H1 (cell line): ENCODE results near the gene NPL. TPM values are rescaled to one million over a fixed set of nuclear protein-coding genes. Genes with fewer than 3 reads are reported as not detected.

Experiments
- CTCF ChIA-PET: fragments of 300-600 bp; sonication (Branson Sonifier 250); formaldehyde crosslinking; loops from one replicate; lab custom pipeline; 2021; ENCODE audit not compliant: partially characterized antibody; lab: Charles Lee
- POLR2A ChIA-PET: fragments of 300-600 bp; sonication (Branson Sonifier 250); formaldehyde crosslinking; loops from one replicate; lab custom pipeline; 2021; ENCODE audit warnings: inconsistent platforms; ENCODE audit not compliant: partially characterized antibody; lab: Charles Lee
- DNase-seq, 2 experiments: peaks; one replicate each; pipeline versions ENCODE4 v3.0.0 to v3.0.0-alpha.2; 2010 to 2022; ENCODE audit warnings: low spot score in 2 of 2, low read depth in 1 of 2, mixed read lengths in 1 of 2
- FAIRE-seq: peaks from 2 replicates; lab custom pipeline; 2011; peaks lifted over from hg19 to GRCh38; lab: Jason Lieb, UNC
- H2AFZ ChIP-seq: 2 replicates; pipeline ENCODE4 v1.8.1; 2012; ENCODE audit warnings: low read length, inconsistent platforms
- H2AK5ac ChIP-seq: 2 replicates; pipeline ENCODE4 v1.6.1; 2013; ENCODE audit warnings: low read depth, low read length
- H2BK120ac ChIP-seq: replicated peaks from 2 replicates; pipeline ENCODE3; 2013; ENCODE audit warnings: low read depth, low read length, inconsistent platforms
- H2BK12ac ChIP-seq: 2 replicates; pipeline ENCODE4 v1.6.1; 2013; ENCODE audit warnings: low read depth, low read length
- H2BK15ac ChIP-seq: 2 replicates; pipeline ENCODE4 v1.6.1; 2013; ENCODE audit warnings: low read length
- H2BK20ac ChIP-seq: 2 replicates; pipeline ENCODE4 v1.6.1; 2013; ENCODE audit warnings: low read length
- H2BK5ac ChIP-seq: 2 replicates; pipeline ENCODE4 v1.6.1; 2013; ENCODE audit warnings: low read depth, low read length
- H3K14ac ChIP-seq: 2 replicates; pipeline ENCODE4 v1.6.1; 2013; ENCODE audit warnings: inconsistent platforms; ENCODE audit not compliant: insufficient read length
- H3K18ac ChIP-seq: 2 replicates; pipeline ENCODE4 v1.6.1; 2013; ENCODE audit warnings: low read length; ENCODE audit errors: extremely low read depth
- H3K23ac ChIP-seq: 2 replicates; pipeline ENCODE4 v1.6.1; 2013; ENCODE audit warnings: inconsistent platforms; ENCODE audit not compliant: insufficient read length
- H3K23me2 ChIP-seq: 2 replicates; pipeline ENCODE4 v1.6.1; 2013; ENCODE audit warnings: low read depth, low read length
- H3K27ac ChIP-seq: 2 replicates; pipeline ENCODE4 v1.6.1; 2011; ENCODE audit warnings: low read depth, low read length, inconsistent platforms
- H3K27me3 ChIP-seq, 4 experiments: replicated peaks in 1 of 4; 1 replicate in 1 of 4; 2 replicates in 3 of 4; pipeline versions ENCODE4 v1.6.1 to v1.8.1; 2011 to 2013; ENCODE audit warnings: low read length in 3 of 4, mild to moderate bottlenecking in 3 of 4, inconsistent platforms in 2 of 4, mixed read lengths in 2 of 4, moderate library complexity in 1 of 4; ENCODE audit not compliant: control insufficient read depth in 3 of 4, insufficient read depth in 3 of 4; ENCODE audit errors: extremely low read depth in 1 of 4
- H3K36me3 ChIP-seq, 4 experiments: 2 replicates each; pipeline versions ENCODE4 v1.6.1 to v1.8.1; 2011 to 2013; ENCODE audit warnings: mild to moderate bottlenecking in 4 of 4, low read length in 3 of 4, moderate library complexity in 2 of 4, control low read depth in 1 of 4, inconsistent platforms in 1 of 4; ENCODE audit not compliant: insufficient read depth in 4 of 4, control insufficient read depth in 2 of 4
- H3K4ac ChIP-seq: replicated peaks from 2 replicates; pipeline ENCODE3; 2013; ENCODE audit warnings: low read length, low read depth, mixed read lengths, inconsistent platforms; ENCODE audit not compliant: insufficient read length
- H3K4me1 ChIP-seq, 4 experiments: replicated peaks in 1 of 4; 1 replicate in 1 of 4; 2 replicates in 3 of 4; pipeline versions ENCODE4 v1.6.1 to v1.8.1; 2011 to 2013; ENCODE audit warnings: low read length in 3 of 4, inconsistent platforms in 2 of 4, mixed read lengths in 1 of 4; ENCODE audit not compliant: insufficient read depth in 4 of 4, control insufficient read depth in 3 of 4
- H3K4me2 ChIP-seq, 2 experiments: 2 replicates each; pipeline versions ENCODE4 v1.6.1 to v1.8.1; 2011 to 2013; ENCODE audit warnings: low read depth in 2 of 2, low read length in 2 of 2, control low read depth in 1 of 2, inconsistent platforms in 1 of 2, mild to moderate bottlenecking in 1 of 2; ENCODE audit not compliant: insufficient read depth in 1 of 2
- H3K4me3 ChIP-seq, 4 experiments: fragments of 200-600, 300-600 bp in 1 of 4; sonication (generic), shearing (Covaris generic), sonication (Bioruptor Twin) in 1 of 4; 2 replicates each; pipeline versions ENCODE4 v1.5.1 to v1.8.1; 2011 to 2016; ENCODE audit warnings: low read length in 4 of 4, low read depth in 3 of 4, control low read depth in 2 of 4, inconsistent platforms in 2 of 4, mild to moderate bottlenecking in 2 of 4, mixed read lengths in 1 of 4, moderate library complexity in 1 of 4; ENCODE audit not compliant: insufficient read depth in 2 of 4; ENCODE audit errors: extremely low read depth in 1 of 4
- H3K56ac ChIP-seq: replicated peaks from 2 replicates; pipeline ENCODE3; 2013; ENCODE audit warnings: low read depth, mild to moderate bottlenecking, mixed read lengths, low read length, inconsistent platforms; ENCODE audit not compliant: insufficient read length
- H3K79me1 ChIP-seq: 2 replicates; pipeline ENCODE4 v1.6.1; 2013; ENCODE audit warnings: low read depth, low read length, control low read depth
- H3K79me2 ChIP-seq, 2 experiments: 2 replicates each; pipeline versions ENCODE4 v1.6.1 to v1.8.1; 2012 to 2013; ENCODE audit warnings: low read length in 2 of 2, mild to moderate bottlenecking in 2 of 2, inconsistent platforms in 1 of 2; ENCODE audit not compliant: insufficient read depth in 2 of 2, control insufficient read depth in 1 of 2
- H3K9ac ChIP-seq, 4 experiments: replicated peaks in 1 of 4; 1 replicate in 1 of 4; 2 replicates in 3 of 4; pipeline versions ENCODE4 v1.6.1 to v1.8.1; 2011 to 2013; ENCODE audit warnings: low read depth in 3 of 4, low read length in 3 of 4, control low read depth in 2 of 4, mild to moderate bottlenecking in 2 of 4, moderate library complexity in 2 of 4, inconsistent platforms in 1 of 4; ENCODE audit errors: extremely low read depth in 1 of 4
- H3K9me3 ChIP-seq, 2 experiments: 2 replicates each; pipeline versions ENCODE4 v1.6.1 to v1.8.1; 2012 to 2013; ENCODE audit warnings: mild to moderate bottlenecking in 2 of 2, moderate library complexity in 2 of 2, control low read depth in 1 of 2, inconsistent platforms in 1 of 2, low read depth in 1 of 2, low read length in 1 of 2, mixed read lengths in 1 of 2; ENCODE audit not compliant: insufficient read depth in 2 of 2
- H4K20me1 ChIP-seq, 2 experiments: replicated peaks in 1 of 2; 2 replicates each; pipeline versions ENCODE3 to v1.8.1; 2011 to 2013; ENCODE audit warnings: inconsistent platforms in 2 of 2, low read length in 2 of 2, mild to moderate bottlenecking in 1 of 2; ENCODE audit not compliant: insufficient read depth in 2 of 2, control insufficient read depth in 1 of 2
- H4K5ac ChIP-seq: 2 replicates; pipeline ENCODE4 v1.6.1; 2013; ENCODE audit warnings: low read length, low read depth, mixed read lengths, inconsistent platforms; ENCODE audit not compliant: insufficient read length
- H4K8ac ChIP-seq: 2 replicates; pipeline ENCODE4 v1.8.0; 2013; ENCODE audit warnings: mild to moderate bottlenecking, moderate library complexity, low read length, inconsistent platforms; ENCODE audit not compliant: insufficient read depth; ENCODE audit errors: extremely low read depth
- H4K91ac ChIP-seq: replicated peaks from 2 replicates; pipeline ENCODE3; 2013; ENCODE audit warnings: low read length, mixed read lengths, inconsistent platforms; ENCODE audit not compliant: insufficient read length
- ATF3 ChIP-seq: IDR thresholded peaks from 2 replicates; pipeline ENCODE4 v1.6.1; 2011; ENCODE audit warnings: low read depth, mild to moderate bottlenecking, low read length; ENCODE audit not compliant: insufficient read depth
- CBX8 ChIP-seq: fragments of 300-800, 300-1000 bp; sonication (generic); IDR thresholded peaks from 2 replicates; pipeline ENCODE4 v1.7.1; 2016; ENCODE audit warnings: low read depth, low read length, borderline replicate concordance
- WGBS, 2 experiments: shearing (Covaris generic) in 1 of 2; methylation state at CpG; one replicate each; pipeline versions ENCODE4 v1.1.6 to v1.1.7; 2013 to 2015; ENCODE audit warnings: low lambda C conversion rate in 2 of 2, mixed read lengths in 2 of 2, inconsistent platforms in 1 of 2, low coverage in 1 of 2, missing lambda C conversion rate in 1 of 2; ENCODE audit not compliant: insufficient replicate concordance in 2 of 2, insufficient coverage in 1 of 2, insufficient read length in 1 of 2; ENCODE audit errors: extremely low coverage in 1 of 2, missing lambda C conversion rate in 1 of 2; 5-methylcytosine and 5-hydroxymethylcytosine counted together
- polyA plus RNA-seq, 7 experiments: library from polyadenylated mRNA; depleted of rRNA in 3 of 7; stranded (reverse) in 5 of 7; unstranded in 2 of 7; fragments of >200 nt in 5 of 7; fragments of 200-250 nt in 2 of 7; gene quantifications; 1 replicate in 5 of 7; 2 replicates in 1 of 7; 4 replicates in 1 of 7; pipeline versions ENCODE4 v1.2.1 to v1.2.3, GENCODE V29; 2011 to 2013; ENCODE audit warnings: missing spikeins in 2 of 7, mixed read lengths in 2 of 7
- total RNA-seq: library from RNA; stranded (reverse); fragmentation: NEBNext Ultra II Directional; extraction: Animal tissue kit (Norgen Biotek cat#: 25700); gene quantifications from 2 replicates; pipeline ENCODE4 v1.2.1, GENCODE V29; 2021

Gene NPL
- total and polyA plus RNA-seq, 2 of the 8 experiments (the other 6 are each of a cell fraction or from before 2014, with no cell fraction given) = 2.2 to 4.4 TPM

- H3K4me1 ChIP-seq = 0 out of 7 replicates have a peak, but pooled peaks cover 0 to 4% (median 0%) of the 10 kb centered on the region in 4 experiments
- H3K14ac ChIP-seq = no peak overlapping the region
- 82% methylated on average over 2 of the region's 2 CpGs; no CpG with 5 or more reads in 1 of the 2 experiments for WGBS, 2 experiments
- no peak overlapping the region for H3K9ac ChIP-seq
- H4K5ac ChIP-seq = no peak overlapping the region
- H4K20me1 ChIP-seq = no peaks in the 10 kb centered on the region
- H3K56ac ChIP-seq = no peak overlapping the region
- no peak overlapping the region for H3K27ac ChIP-seq
- H2BK5ac ChIP-seq = no peak overlapping the region
- DNase-seq = no peak
- H2BK15ac ChIP-seq = no peak overlapping the region
- H3K9me3 ChIP-seq = no peaks in the 10 kb centered on the region
- no peak overlapping the region for H2BK20ac ChIP-seq
- TF ChIP-seq ATF3 (no peak), CBX8 (no peak)
- TF ChIP-seq, all 59 proteins: peak for 0
- no peaks in the 10 kb centered on the region for H3K79me2 ChIP-seq
- no peak overlapping the region for H3K23ac ChIP-seq
- H4K8ac ChIP-seq = no peak overlapping the region
- FAIRE-seq = no peak
- H4K91ac ChIP-seq = no peak overlapping the region
- POLR2A ChIA-PET = no interaction called here
- no peak overlapping the region for H2BK120ac ChIP-seq
- CTCF ChIA-PET = interaction anchor here (1.1 kb wide), 1 partner anchor 30 kb away, joined by 4 read pairs; no protein-coding TSS in a partner anchor
- no peaks in the 10 kb centered on the region for H3K79me1 ChIP-seq
- H3K27me3 ChIP-seq = no peaks in the 10 kb centered on the region
- no peak overlapping the region for H3K18ac ChIP-seq
- no peak overlapping the region for H3K4me2 ChIP-seq
- H3K4ac ChIP-seq = no peak overlapping the region
- no peaks in the 10 kb centered on the region; a peak in 1 of 8 replicates for H3K36me3 ChIP-seq
- H2AK5ac ChIP-seq = no peak overlapping the region
- H3K4me3 ChIP-seq = no peak overlapping the region
- peaks cover 3% of the 10 kb centered on the region; the same call in 1 of the 2 replicates for H3K23me2 ChIP-seq
- H2BK12ac ChIP-seq = no peak overlapping the region
- no peak overlapping the region for H2AFZ ChIP-seq
Observed at GRCh38 chr1:182816863-182817262, 27.3 kb downstream of the NPL start.
